GM20000 (cell line): Measurements from ENCODE around the gene SYNGR4.

Experiments used
- DNase-seq: peaks from one replicate; pipeline ENCODE4 v3.0.0; 2012; ENCODE audit warnings: low spot score
- TF ChIP-seq, protein P1 (sequence below): IDR thresholded peaks from 2 replicates; pipeline ENCODE4 v1.5.1; 2012; ENCODE audit warnings: mild to moderate bottlenecking, control low read depth; ENCODE audit errors: extremely low read depth, missing control alignments

SYNGR4 gene

DNA sequence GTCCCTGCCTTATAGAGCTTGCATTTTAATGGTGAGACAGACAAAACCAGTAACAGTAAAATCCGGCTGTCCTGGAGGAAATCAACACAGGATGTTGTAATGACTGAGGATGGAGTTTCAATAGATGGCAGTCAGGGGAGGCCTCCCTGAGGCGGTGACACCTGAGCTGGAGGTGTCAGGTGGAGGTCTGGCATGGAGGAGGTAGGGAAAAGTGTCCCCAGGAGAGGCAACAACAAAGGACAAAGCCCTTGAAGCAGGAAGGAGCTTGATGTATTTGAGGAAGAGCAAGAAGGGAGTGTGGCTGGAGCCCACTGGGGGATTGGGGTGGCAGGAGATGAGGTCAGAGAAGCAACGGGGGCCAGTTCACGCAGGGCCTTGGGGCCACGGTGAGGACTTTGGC, 37.1 kb downstream of the SYNGR4 start:
- TF ChIP-seq, protein P1, sequence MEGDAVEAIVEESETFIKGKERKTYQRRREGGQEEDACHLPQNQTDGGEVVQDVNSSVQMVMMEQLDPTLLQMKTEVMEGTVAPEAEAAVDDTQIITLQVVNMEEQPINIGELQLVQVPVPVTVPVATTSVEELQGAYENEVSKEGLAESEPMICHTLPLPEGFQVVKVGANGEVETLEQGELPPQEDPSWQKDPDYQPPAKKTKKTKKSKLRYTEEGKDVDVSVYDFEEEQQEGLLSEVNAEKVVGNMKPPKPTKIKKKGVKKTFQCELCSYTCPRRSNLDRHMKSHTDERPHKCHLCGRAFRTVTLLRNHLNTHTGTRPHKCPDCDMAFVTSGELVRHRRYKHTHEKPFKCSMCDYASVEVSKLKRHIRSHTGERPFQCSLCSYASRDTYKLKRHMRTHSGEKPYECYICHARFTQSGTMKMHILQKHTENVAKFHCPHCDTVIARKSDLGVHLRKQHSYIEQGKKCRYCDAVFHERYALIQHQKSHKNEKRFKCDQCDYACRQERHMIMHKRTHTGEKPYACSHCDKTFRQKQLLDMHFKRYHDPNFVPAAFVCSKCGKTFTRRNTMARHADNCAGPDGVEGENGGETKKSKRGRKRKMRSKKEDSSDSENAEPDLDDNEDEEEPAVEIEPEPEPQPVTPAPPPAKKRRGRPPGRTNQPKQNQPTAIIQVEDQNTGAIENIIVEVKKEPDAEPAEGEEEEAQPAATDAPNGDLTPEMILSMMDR: no peak
- no peak for DNase-seq

DNA sequence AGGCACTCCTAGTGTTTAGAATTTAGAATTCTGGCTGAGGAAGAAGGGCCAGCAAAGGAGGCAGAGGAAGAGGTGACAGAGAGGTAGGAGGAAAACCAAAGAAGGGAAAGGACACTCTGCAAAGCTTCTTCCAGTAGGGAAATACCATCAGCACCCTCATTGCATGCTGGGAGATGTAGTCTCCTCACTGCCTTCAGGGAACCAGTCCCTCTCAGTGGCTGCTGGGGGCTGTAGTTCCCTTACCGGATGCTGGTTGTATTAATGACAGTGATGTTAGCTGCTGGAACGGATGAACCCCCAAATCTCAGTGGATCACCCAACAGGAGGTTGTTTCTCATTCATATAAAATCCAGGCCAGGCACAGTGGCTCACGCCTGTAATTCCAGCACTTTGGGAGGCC, 39.4 kb downstream of the SYNGR4 start:
- peak; percentile 91 for DNase-seq
- TF ChIP-seq, protein P1: no peak

DNA sequence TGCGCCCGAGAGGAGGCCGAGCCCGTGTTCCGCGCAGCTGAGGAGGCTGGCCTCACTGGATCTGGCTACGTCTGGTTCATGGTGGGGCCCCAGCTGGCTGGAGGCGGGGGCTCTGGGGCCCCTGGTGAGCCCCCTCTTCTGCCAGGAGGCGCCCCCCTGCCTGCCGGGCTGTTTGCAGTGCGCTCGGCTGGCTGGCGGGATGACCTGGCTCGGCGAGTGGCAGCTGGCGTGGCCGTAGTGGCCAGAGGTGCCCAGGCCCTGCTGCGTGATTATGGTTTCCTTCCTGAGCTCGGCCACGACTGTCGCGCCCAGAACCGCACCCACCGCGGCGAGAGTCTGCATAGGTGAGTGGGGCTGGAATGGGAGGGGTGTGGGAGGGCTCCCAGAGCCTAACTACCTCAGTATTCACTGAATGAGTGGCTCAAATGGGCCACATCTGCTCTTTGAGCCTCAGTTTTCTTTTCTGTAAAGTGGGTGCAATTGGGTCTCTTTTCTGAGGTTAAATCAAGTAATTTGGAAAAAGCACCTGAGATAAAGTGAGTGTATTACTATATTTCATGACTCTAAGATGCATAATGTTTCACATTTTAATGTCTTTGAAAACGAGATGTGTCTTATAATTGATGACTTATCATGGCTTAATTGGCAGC, 41.0 kb downstream of the SYNGR4 start:
- TF ChIP-seq, protein P1: no peak
- no peak for DNase-seq

DNA sequence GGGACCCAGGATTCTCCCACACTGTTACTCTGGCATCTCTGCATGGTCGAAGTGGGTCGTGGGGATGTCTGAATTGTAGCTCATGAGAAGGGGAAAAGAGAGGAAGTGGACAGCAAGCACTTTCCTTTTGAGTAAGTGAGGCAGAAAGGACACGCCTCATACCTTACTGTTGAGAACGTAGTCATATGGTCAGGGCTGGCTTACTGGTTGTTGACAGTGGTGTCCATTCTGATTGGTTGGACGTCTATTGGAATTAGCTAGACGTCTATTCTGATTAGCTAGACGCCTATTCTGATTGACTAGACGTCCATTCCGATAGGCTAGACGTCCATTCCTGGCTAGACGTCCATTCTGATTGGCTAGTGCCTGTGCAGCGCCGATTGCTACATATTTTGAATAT, 41.7 kb downstream of the SYNGR4 start:
- peak; percentile 60 for DNase-seq
- TF ChIP-seq, protein P1: no peak

DNA sequence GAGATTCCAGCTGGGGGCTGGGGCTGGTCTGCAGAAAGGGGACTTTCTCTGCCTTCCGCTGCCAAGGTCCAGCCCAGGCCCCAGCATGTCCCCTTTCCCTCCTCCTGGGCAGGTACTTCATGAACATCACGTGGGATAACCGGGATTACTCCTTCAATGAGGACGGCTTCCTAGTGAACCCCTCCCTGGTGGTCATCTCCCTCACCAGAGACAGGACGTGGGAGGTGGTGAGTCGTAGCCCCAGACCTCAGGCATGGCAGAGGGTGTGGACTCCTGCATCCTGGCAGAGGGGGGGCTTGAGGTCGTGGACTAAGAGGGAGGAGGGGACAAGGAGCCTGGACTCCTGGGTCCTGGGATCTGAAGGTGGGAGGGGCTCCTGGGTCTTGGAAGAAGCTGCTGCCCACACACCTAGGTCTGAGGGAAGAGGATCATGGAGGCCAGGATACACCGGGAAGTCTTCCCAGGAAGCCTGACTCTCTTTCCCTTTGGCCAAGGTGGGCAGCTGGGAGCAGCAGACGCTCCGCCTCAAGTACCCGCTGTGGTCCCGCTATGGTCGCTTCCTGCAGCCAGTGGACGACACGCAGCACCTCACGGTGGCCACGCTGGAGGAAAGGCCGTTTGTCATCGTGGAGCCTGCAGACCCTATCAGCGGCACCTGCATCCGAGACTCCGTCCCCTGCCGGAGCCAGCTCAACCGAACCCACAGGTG, 49.9 kb downstream of the SYNGR4 start:
- TF ChIP-seq, protein P1: no peak
- DNase-seq: no peak

DNA sequence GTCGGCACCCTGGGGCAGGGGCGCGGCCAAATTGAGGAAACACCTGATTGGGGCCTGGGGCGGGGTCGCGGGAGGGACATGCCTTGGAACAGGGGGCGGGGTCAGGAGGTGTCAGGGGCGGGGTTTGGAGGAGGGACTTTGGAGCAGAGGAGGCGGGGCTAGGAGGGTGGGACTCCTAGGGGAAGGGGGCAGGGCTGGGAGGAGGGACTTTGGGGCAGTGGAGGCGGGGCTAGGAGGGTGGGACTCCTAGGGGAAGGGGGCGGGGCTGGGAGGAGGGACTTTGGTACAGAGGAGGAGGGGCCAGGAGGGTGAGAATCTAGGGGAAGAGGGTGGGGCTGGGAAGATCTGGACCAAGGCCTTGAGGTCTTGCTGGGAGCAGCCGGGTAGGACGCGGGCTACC, 51.2 kb downstream of the SYNGR4 start:
- peak; percentile 74 for DNase-seq
- TF ChIP-seq, protein P1: no peak

DNA sequence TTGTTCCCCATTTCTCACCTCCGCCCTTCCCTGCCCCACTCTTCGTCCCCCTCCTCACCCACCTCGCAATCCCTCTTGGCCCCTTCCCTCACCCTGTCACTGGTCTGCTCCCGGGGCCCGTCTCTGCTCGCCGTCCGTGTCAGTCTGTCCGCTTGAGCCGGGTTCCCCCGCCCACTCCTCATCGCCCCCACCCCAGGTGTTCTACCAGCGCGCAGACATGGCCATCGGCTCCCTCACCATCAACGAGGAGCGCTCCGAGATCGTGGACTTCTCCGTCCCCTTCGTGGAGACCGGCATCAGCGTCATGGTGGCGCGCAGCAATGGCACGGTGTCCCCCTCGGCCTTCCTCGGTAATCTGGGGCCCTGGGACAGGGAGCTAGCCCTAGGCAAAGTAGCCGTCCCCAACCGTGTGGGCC, 51.6 kb downstream of the SYNGR4 start:
- TF ChIP-seq, protein P1: no peak
- DNase-seq: no peak
